T-helper 2 cell treated with Interferon-gamma antibody and Interleukin-4, amounts not matched to agents 100 ng/mL and 5 ng/mL, for 36 hours (primary cell): ENCODE measurements around the gene NSG1. TPM values are rescaled to one million over a fixed set of nuclear protein-coding genes. Genes with fewer than 3 reads are reported as not detected.

ENCODE experiments used
- intact Hi-C: fragments of 100-400 bp; cut with micrococcal nuclease; formaldehyde crosslinking; loops from one replicate; pipeline ENCODE4 v1.15.1; 2023
- total RNA-seq: library from RNA; stranded (reverse); gene quantifications from 2 replicates; pipeline ENCODE4 v1.2.3, GENCODE V29; 2022

Gene NSG1
- total RNA-seq, 1 donor from 2014 or later, result 0.59 TPM

- intact Hi-C loops, result no loop called here
These were observed 9.1 kb downstream of the NSG1 start for GRCh38 chr4:4395849-4396627.

DNA sequence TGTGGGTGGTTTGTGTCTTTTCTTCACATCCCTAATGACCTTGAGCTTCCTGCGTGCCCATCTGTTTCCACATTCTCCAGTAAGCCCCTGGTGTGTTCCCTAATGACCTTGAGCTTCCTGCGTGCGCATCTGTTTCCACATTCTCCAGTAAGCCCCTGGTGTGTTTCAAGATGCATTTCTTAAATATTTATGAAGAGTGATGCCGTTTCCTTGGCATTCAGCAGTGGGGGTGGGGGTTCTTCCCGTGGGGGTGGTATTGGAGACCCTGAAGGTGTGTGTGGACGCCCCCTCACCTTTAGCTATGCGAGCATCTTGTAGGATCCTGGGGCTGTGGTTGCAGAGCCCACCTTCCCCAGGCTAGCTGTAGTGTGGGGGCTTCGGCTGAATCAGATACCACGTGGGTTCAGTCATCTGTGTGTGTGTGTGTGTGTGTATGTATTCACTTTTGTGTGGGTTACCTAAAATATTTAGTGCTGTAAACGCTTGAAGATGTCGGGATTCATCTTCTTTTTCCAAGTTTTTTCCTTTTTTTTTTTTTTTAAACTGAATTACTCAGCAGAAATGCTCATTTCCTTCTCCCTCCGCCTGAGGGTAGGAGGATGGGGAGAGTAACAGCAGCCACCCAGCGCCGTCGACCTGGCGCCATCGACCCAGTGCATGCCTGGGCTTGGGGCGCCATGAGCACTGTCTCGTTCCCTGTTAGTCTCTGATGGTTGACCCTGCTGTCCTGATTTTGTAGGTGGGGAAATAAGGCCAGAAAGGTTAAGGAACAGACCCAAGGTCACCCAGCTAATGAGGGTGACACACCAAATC lies 9.9 kb downstream of the NSG1 start:
- intact Hi-C loops, result no loop called here

- intact Hi-C loops, result no loop called here
These were observed 10.5 kb downstream of the NSG1 start for GRCh38 chr4:4397441-4397819.

DNA sequence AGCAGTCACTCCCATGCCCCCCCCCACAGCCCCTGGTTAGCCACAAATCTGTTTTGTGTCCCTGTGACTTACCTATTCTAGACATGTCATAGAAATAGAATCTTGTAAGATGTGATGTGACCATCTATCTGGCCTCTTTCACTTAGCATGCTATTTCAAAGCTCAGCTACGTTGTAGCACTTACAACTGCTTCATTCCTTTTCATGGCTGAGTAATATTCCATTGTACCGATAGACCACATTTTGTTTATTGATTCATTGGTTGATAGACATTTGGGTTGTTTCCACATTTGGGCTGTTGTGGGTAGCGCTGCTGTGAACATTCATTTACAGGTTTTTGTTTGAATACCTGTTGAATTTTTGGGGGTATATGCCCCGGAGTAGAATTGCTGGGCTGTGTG lies 11.5 kb downstream of the NSG1 start:
- intact Hi-C loops, result no loop called here

DNA sequence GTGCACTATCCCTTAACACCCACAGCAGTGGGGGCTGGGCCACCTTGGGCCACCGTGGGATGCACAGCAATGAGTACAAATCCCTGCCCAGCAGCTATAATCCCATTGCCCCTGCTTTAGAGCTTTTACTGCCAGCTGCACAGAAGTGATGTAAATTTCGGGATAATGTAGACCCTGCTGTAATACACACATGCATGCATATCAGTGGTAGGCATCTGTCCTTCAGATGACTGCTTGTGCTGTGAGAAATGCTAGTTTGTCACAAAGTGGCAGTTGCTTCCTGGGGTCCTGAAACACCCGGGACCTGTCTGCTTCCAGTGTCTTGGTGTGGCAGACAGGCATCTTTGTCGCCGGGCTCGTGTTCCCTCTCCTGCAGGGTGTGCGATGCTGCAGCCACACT lies 14.1 kb downstream of the NSG1 start:
- intact Hi-C loops, result no loop called here

DNA sequence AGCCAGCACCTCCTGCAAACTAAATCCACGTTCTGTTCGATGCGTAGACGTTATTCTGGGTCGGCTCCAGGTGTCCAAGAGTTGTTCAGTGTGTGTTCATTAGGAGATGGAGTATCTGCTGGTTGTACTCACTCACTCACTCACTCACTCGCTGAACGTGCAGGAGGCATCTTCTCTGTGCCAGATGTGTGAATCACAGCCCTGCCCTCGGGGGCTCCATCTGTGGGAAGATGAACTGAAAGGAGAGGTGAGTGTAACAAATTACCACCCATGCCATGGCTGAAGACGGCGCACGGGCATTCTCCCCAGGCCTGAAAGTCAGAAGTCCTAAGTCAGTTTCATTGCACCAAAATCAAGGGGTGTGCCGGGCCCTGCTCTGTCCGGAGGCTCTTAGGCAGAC lies 16.1 kb downstream of the NSG1 start:
- intact Hi-C loops, result no loop called here

GRCh38 chr4:4405358-4405962 lies 18.6 kb downstream of the NSG1 start:
- intact Hi-C loops, result no loop called here

- intact Hi-C loops, result no loop called here
These were observed 19.8 kb downstream of the NSG1 start for GRCh38 chr4:4406455-4407298.

DNA sequence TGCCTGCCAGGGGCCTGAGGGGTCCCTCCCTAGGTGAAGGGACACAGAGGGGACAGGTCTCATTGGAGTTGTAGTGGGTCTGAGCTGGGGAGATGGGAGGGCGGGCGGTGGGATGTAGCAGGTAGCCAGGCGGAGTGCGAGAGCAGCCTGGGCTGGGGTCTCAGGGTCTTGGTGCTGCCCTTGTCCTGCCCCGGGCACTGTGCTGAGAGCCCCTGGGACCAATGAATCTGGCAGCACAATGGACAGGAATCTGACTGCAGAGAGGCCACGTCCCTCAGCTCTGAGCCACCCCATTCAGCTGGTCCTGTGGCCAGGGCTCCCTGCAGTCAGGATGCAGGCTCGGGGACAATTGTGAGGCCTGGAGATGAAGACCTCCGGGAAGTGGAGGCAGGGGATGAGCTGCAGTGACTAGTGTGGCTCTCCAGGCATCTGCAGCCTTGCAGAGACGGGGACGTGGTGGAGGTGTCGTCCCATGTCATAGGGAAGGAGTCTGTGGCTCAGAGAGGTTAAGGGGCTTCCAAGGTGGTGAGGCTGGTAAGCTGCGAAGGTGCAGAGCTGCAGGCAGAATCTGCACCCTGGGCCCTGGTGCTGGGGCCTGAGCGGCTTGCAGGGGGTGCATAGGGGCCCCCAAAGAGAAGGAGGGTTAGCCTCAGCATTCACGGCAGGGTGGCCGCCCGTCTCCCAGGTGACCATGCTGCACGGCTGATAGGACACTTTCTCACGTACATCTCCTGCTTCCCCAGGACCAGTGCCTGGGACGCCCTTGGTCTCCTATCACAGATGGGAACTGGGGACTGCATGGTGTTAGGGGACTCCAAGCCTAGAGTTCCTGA lies 20.6 kb downstream of the NSG1 start:
- intact Hi-C loops, result no loop called here

DNA sequence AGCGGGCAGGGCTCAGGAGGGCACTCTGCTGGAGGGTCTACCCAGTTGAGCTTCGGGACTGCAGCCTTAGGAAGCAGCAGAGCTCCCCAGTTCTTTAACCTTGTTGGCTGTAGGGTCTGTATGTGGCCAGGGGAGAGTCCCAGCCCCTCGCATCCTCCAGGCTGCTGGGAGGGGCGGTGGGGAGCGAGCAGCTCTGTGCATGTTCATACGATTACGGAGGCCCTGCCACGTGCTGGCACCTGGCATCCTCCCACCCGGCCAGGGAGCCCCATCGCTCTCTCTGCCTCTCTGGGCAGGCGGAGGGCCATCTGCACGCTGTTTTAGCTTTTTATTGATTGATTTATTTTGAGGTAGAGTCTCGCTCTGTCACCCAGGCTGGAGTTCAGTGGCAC lies 21.2 kb downstream of the NSG1 start:
- intact Hi-C loops, result no loop called here

DNA sequence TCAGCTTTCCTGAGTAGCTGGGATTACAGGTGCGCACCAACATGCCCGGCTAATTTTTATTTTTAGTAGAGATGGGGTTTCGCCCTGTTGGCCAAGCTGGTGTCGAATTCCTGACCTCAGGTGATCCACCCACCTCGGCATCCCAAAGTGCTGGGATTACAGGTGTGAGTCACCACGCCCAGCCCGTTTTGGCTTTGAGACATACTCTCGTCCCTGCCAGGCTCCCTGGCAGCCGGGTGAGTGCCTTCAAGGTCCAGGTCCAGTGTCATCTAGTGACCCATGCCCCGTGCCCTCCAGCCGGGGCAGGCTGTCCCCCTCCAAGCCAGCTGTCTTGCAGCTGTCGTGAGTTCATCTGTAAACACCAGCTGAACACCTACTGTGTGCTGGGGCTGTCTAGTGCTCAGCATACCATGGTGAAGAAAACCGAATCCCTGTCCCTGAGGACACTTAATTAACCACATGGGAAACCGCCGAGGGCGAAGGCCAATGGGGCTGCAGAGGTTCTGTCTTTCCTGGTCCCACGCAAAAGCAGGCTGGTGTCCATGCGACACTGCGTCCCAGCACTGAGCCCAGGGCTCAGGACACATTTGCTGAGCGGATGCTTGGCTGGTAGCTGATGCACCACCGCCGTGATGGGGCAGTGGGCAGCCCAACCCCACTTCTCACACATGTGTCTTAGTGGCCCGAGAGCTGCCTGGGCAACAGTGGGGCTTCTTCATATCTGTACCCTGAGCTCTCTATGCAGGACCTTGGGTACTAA lies 21.9 kb downstream of the NSG1 start:
- intact Hi-C loops, result no loop called here

- intact Hi-C loops, result no loop called here
These were observed 22.7 kb downstream of the NSG1 start for GRCh38 chr4:4409416-4410115.

GRCh38 chr4:4410271-4410670 lies 23.4 kb downstream of the NSG1 start:
- intact Hi-C loops, result no loop called here

- intact Hi-C loops, result no loop called here
These were observed 25.0 kb downstream of the NSG1 start for GRCh38 chr4:4411906-4412305.

DNA sequence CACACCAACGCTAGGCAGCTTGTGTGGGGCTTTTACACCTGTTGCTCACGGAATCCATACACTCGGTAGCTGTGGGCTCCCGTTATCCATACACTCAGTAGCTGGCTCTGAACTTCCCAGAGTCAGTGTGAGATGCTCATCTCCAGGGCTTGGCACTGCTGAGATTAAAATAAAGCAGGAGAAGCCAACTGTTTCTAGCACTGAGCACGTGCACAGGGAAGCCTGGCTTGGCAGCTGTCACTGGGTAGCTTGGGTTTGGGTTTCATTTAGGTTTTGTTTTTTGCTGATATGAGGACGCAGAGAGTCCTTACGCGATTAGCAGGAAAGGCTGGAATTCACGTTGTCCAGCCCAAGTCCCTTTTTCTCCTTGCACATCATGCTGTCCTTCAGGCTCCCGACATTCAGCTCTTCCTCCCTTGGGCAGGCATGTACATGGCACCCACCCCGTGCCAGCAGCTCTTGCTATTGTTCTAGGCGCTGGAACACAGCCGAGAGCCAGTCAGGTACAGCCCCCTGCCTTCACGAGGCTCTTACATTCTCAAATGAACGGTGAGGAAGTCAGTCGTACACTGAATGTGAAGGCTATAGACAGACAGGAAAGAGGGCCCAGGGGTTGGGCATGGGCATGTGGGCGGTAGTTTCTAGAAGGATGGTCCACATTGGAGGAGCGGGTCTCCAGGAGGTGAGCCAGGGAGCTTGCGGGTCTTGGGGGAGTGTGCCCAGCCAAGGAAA lies 25.9 kb downstream of the NSG1 start:
- intact Hi-C loops, result no loop called here

GRCh38 chr4:4413373-4413725 lies 26.4 kb downstream of the NSG1 start:
- intact Hi-C loops, result no loop called here

- intact Hi-C loops, result no loop called here
These were observed 26.9 kb downstream of the NSG1 start for GRCh38 chr4:4413806-4414205.

GRCh38 chr4:4415107-4415805 lies 28.4 kb downstream of the NSG1 start:
- intact Hi-C loops, result no loop called here
